ENCODE data around the gene NTM.

The NTM gene

GRCh38 chr11:132351050-132351449 lies 980.6 kb downstream of the NTM start:
- no peak for TF ChIP-seq CTCF (IDR thresholded peaks at IDR 0.05; ENCODE audit: low read depth, low read length)
- no peak for DNase-seq (ENCODE audit: low read depth, low spot score)
- H3K4me3 ChIP-seq (ENCODE audit: low read depth, low read length) = no peak overlapping the region
- in situ Hi-C loops (cut with HindIII; ENCODE audit: low sequenced_read_pairs) = no loop called here

GRCh38 chr11:132352497-132352896 lies 982.1 kb downstream of the NTM start:
- in situ Hi-C loops (cut with HindIII; ENCODE audit: low sequenced_read_pairs) = no loop called here
- no peak for DNase-seq (ENCODE audit: low read depth, low spot score)
- TF ChIP-seq CTCF (IDR thresholded peaks at IDR 0.05; ENCODE audit: low read depth, low read length) = no peak
- H3K4me3 ChIP-seq (ENCODE audit: low read depth, low read length) = no peak overlapping the region

GRCh38 chr11:132353255-132353654 lies 982.8 kb downstream of the NTM start:
- H3K4me3 ChIP-seq (ENCODE audit: low read depth, low read length) = no peak overlapping the region
- in situ Hi-C loops (cut with HindIII; ENCODE audit: low sequenced_read_pairs) = no loop called here
- no peak for DNase-seq (ENCODE audit: low read depth, low spot score)
- no peak for TF ChIP-seq CTCF (IDR thresholded peaks at IDR 0.05; ENCODE audit: low read depth, low read length)

- TF ChIP-seq CTCF (IDR thresholded peaks at IDR 0.05; ENCODE audit: low read depth, low read length) = no peak
- no peak for DNase-seq (ENCODE audit: low read depth, low spot score)
- H3K4me3 ChIP-seq (ENCODE audit: low read depth, low read length) = no peak overlapping the region
- in situ Hi-C loops (cut with HindIII; ENCODE audit: low sequenced_read_pairs) = no loop called here
These were observed 987.6 kb downstream of the NTM start for GRCh38 chr11:132357811-132358572.

- no peak for TF ChIP-seq CTCF (IDR thresholded peaks at IDR 0.05; ENCODE audit: low read depth, low read length)
- H3K4me3 ChIP-seq (ENCODE audit: low read depth, low read length) = no peak overlapping the region
- in situ Hi-C loops (cut with HindIII; ENCODE audit: low sequenced_read_pairs) = no loop called here
- no peak for DNase-seq (ENCODE audit: low read depth, low spot score)
These were observed 988.1 kb downstream of the NTM start for GRCh38 chr11:132358573-132358953.

GRCh38 chr11:132361011-132361550 lies 990.7 kb downstream of the NTM start:
- DNase-seq (ENCODE audit: low read depth, low spot score) = no peak
- no peak overlapping the region for H3K4me3 ChIP-seq (ENCODE audit: low read depth, low read length)
- no peak for TF ChIP-seq CTCF (IDR thresholded peaks at IDR 0.05; ENCODE audit: low read depth, low read length)
- in situ Hi-C loops (cut with HindIII; ENCODE audit: low sequenced_read_pairs) = no loop called here

Data from astrocyte of the spinal cord (primary cell).